ENCODE data around the gene COL13A1. TPM values are rescaled to one million over a fixed set of nuclear protein-coding genes. Genes with fewer than 3 reads are reported as not detected.

COL13A1 gene
- polyA plus RNA-seq, 1 of the 3 experiments (the other 2 are of a cell fraction) = 26.7 TPM

DNA sequence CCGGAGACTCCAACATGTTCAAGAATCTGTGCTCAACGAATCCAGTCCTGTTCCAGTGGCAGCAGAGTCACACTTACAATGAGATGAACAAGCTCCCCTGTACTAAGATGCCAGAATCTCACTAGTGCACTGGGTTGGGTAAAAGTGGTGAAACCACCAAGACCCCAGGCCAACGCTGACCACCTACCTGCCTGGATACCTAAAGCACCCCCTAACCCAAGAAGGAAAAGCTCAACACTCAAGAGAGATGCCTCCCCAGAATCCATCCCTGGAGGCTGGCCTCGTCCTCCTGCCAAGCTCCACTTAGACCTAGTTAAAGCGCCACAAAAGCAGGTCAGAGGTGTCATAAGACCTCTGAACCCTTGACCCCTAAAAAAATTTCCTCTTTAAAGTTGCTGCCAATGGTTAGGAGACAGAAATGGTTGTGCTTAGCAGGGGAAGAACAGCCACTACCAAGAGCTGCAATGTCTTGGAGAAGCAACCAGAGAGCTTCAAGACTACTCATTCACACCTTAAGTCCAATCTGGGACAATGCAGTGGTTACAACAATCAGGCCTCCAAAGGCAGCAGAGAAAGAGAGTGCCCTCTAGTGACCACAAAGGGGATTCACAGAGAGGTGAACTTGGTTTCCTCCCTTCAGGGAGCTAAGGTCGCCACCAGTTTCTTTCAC lies 156.3 kb downstream of the COL13A1 start:
- WGBS (ENCODE audit: low lambda C conversion rate) = 77% methylated on average over 6 of the region's 6 CpGs

DNA sequence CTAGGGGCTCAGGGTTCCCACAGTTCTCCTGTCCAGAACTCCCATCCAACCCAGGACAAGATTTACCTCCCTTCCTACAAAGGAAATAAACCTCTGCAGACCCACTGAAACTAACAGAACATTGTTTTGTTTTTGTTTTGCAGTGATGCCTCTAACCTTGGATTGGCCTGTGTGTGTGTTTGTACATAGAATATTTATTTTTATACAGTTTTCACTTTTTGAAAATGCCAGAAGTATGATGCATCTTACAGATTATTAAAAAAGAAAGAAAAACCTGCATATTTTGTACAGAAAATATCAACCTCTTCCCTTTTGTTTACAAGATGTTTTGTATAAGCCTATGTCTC lies 156.8 kb downstream of the COL13A1 start:
- Histone ChIP-seq H3K4me2 (no peak overlapping the region), H2AFZ (ENCODE audit: low read depth) (no peak overlapping the region), H3K4me3 (ENCODE audit: low read depth in 2 of 2, low read length in 1 of 2) (no peak overlapping the region), H3K9me2 (no peaks in the 10 kb centered on the region), H3K4me1 (ENCODE audit: control insufficient read depth in 1 of 2, insufficient read depth in 2 of 2, low read depth in 1 of 2, low read length in 1 of 2) (peaks cover 0 to 5% of the 10 kb centered on the region in 2 experiments; a peak in 2 of 4 replicates), H3K9me3 (no peaks in the 10 kb centered on the region), H3F3A (replicated peaks; ENCODE audit: insufficient read depth) (no peaks in the 10 kb centered on the region), H4K20me1 (ENCODE audit: insufficient read depth) (no peaks in the 10 kb centered on the region), H3K36me3 (replicated peaks in 1 of 2; ENCODE audit: control insufficient read depth in 1 of 2, insufficient read depth in 2 of 2, low read length in 1 of 2) (no peaks in the 10 kb centered on the region), H3K27me3 (ENCODE audit: insufficient read depth) (no peaks in the 10 kb centered on the region), H3K9ac (no peak overlapping the region), H3K27ac (ENCODE audit: low read depth in 2 of 2, low read length in 1 of 2) (no peak overlapping the region), H3K79me2 (ENCODE audit: insufficient read depth) (no peaks in the 10 kb centered on the region)
- POLR2A ChIA-PET = no interaction called here
- no peak for DNase-seq
- CTCF ChIA-PET = interaction anchor here (0.6 to 6.8 kb wide), 57 partner anchors 9 to 404 kb away, joined by 3 to 85 read pairs (median 4); partner anchors contain the start of genes MACROH2A2 and TYSND1
- TF ChIP-seq FOXM1 (IDR thresholded peaks at IDR 0.05; ENCODE audit: low read depth) = no peak
- TF ChIP-seq GATA2 (CRISPR knock-in tag; IDR thresholded peaks at IDR 0.05) = no peak
- no peak for TF ChIP-seq EZH2phosphoT487 (IDR thresholded peaks at IDR 0.05; ENCODE audit: borderline replicate concordance, low read depth)
- TF ChIP-seq, protein P1, sequence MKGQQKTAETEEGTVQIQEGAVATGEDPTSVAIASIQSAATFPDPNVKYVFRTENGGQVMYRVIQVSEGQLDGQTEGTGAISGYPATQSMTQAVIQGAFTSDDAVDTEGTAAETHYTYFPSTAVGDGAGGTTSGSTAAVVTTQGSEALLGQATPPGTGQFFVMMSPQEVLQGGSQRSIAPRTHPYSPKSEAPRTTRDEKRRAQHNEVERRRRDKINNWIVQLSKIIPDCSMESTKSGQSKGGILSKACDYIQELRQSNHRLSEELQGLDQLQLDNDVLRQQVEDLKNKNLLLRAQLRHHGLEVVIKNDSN (IDR thresholded peaks at IDR 0.05; ENCODE audit: borderline replicate concordance, low read depth) = no peak
- no peak for TF ChIP-seq POLR2AphosphoS5 (IDR thresholded peaks at IDR 0.05; ENCODE audit: low read depth, low read length)
- TF ChIP-seq RAD21 (IDR thresholded peaks at IDR 0.05; ENCODE audit: low read length) = no peak
- no peak for TF ChIP-seq FOSL2 (IDR thresholded peaks at IDR 0.05; ENCODE audit: borderline replicate concordance, low read depth)
- no peak for TF ChIP-seq TEAD4 (IDR thresholded peaks at IDR 0.05; ENCODE audit: borderline replicate concordance, insufficient read depth)
- TF ChIP-seq, protein P2, sequence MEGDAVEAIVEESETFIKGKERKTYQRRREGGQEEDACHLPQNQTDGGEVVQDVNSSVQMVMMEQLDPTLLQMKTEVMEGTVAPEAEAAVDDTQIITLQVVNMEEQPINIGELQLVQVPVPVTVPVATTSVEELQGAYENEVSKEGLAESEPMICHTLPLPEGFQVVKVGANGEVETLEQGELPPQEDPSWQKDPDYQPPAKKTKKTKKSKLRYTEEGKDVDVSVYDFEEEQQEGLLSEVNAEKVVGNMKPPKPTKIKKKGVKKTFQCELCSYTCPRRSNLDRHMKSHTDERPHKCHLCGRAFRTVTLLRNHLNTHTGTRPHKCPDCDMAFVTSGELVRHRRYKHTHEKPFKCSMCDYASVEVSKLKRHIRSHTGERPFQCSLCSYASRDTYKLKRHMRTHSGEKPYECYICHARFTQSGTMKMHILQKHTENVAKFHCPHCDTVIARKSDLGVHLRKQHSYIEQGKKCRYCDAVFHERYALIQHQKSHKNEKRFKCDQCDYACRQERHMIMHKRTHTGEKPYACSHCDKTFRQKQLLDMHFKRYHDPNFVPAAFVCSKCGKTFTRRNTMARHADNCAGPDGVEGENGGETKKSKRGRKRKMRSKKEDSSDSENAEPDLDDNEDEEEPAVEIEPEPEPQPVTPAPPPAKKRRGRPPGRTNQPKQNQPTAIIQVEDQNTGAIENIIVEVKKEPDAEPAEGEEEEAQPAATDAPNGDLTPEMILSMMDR (IDR thresholded peaks at IDR 0.05) = no peak; the same call in 1 of the 2 replicates
- TF ChIP-seq, protein P3, sequence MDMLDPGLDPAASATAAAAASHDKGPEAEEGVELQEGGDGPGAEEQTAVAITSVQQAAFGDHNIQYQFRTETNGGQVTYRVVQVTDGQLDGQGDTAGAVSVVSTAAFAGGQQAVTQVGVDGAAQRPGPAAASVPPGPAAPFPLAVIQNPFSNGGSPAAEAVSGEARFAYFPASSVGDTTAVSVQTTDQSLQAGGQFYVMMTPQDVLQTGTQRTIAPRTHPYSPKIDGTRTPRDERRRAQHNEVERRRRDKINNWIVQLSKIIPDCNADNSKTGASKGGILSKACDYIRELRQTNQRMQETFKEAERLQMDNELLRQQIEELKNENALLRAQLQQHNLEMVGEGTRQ (IDR thresholded peaks at IDR 0.05; ENCODE audit: borderline replicate concordance, low read depth, low read length) = no peak
- TF ChIP-seq ELF1 (IDR thresholded peaks at IDR 0.05) = no peak
- TF ChIP-seq YY1 (IDR thresholded peaks at IDR 0.05; ENCODE audit: low read depth) = no peak
- TF ChIP-seq RXRA (IDR thresholded peaks at IDR 0.05; ENCODE audit: borderline replicate concordance, low read depth) = no peak
- TF ChIP-seq, protein P4, sequence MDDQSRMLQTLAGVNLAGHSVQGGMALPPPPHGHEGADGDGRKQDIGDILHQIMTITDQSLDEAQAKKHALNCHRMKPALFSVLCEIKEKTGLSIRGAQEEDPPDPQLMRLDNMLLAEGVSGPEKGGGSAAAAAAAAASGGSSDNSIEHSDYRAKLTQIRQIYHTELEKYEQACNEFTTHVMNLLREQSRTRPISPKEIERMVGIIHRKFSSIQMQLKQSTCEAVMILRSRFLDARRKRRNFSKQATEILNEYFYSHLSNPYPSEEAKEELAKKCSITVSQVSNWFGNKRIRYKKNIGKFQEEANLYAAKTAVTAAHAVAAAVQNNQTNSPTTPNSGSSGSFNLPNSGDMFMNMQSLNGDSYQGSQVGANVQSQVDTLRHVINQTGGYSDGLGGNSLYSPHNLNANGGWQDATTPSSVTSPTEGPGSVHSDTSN (IDR thresholded peaks at IDR 0.05) = no peak
- TF ChIP-seq NFIC (IDR thresholded peaks at IDR 0.05; ENCODE audit: borderline replicate concordance) = no peak

More for the DNA sequence above, 156.3 kb downstream of the COL13A1 start:
- Histone ChIP-seq H3K9ac (no peak overlapping the region), H3K27ac (ENCODE audit: low read depth in 2 of 2, low read length in 1 of 2) (no peak overlapping the region), H3F3A (replicated peaks; ENCODE audit: insufficient read depth) (no peaks in the 10 kb centered on the region), H3K79me2 (ENCODE audit: insufficient read depth) (no peaks in the 10 kb centered on the region), H3K9me3 (no peaks in the 10 kb centered on the region), H2AFZ (ENCODE audit: low read depth) (no peak overlapping the region), H3K27me3 (ENCODE audit: insufficient read depth) (no peaks in the 10 kb centered on the region), H3K4me2 (no peak overlapping the region), H3K4me3 (ENCODE audit: low read depth in 2 of 2, low read length in 1 of 2) (no peak overlapping the region), H3K36me3 (replicated peaks in 1 of 2; ENCODE audit: control insufficient read depth in 1 of 2, insufficient read depth in 2 of 2, low read length in 1 of 2) (no peaks in the 10 kb centered on the region), H4K20me1 (ENCODE audit: insufficient read depth) (no peaks in the 10 kb centered on the region), H3K9me2 (no peaks in the 10 kb centered on the region), H3K4me1 (ENCODE audit: control insufficient read depth in 1 of 2, insufficient read depth in 2 of 2, low read depth in 1 of 2, low read length in 1 of 2) (peaks cover 0 to 5% of the 10 kb centered on the region in 2 experiments; a peak in 1 of 4 replicates)
- ChIA-PET POLR2A (no interaction called here), CTCF (interaction anchor here (0.6 to 6.8 kb wide), 57 partner anchors 8 to 405 kb away, joined by 3 to 85 read pairs (median 4); partner anchors contain the start of genes MACROH2A2 and TYSND1)
- TF ChIP-seq TAF1 (IDR thresholded peaks at IDR 0.05; ENCODE audit: borderline replicate concordance, low read depth, low read length) (no peak), SMC3 (IDR thresholded peaks at IDR 0.05; ENCODE audit: low read depth, low read length) (peak; percentile 61), FOSL2 (IDR thresholded peaks at IDR 0.05; ENCODE audit: borderline replicate concordance, low read depth) (no peak), NFIC (IDR thresholded peaks at IDR 0.05; ENCODE audit: borderline replicate concordance) (no peak), RAD21 (IDR thresholded peaks at IDR 0.05; ENCODE audit: low read length) (peak; percentile 69), MXI1 (IDR thresholded peaks at IDR 0.05; ENCODE audit: low read depth, low read length) (no peak)
- TF ChIP-seq, protein P5, sequence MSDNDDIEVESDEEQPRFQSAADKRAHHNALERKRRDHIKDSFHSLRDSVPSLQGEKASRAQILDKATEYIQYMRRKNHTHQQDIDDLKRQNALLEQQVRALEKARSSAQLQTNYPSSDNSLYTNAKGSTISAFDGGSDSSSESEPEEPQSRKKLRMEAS (IDR thresholded peaks at IDR 0.05; ENCODE audit: low read depth) = no peak
- TF ChIP-seq, protein P2 (IDR thresholded peaks at IDR 0.05) = peak; percentile 81
- peak; percentile 73 for DNase-seq

Data from SK-N-SH (cell line).